Karpas-422 (cell line): ENCODE measurements around the gene ZNF534. TPM values are rescaled to one million over a fixed set of nuclear protein-coding genes. Genes with fewer than 3 reads are reported as not detected.

ENCODE experiments used
- DNase-seq: peaks from one replicate; pipeline ENCODE4 v3.0.0-alpha.2; 2015
- H2AFZ ChIP-seq: fragments of 200-600 bp; sonication (generic); 2 replicates; pipeline ENCODE4 v1.6.1; 2014; ENCODE audit warnings: antibody characterized with exemption, low read length, mixed read lengths
- H3K27ac ChIP-seq: fragments of 200-600 bp; sonication (generic); 2 replicates; pipeline ENCODE4 v1.5.1; 2014; ENCODE audit warnings: mild to moderate bottlenecking, low read length, moderate library complexity
- H3K27me3 ChIP-seq: fragments of 200-600 bp; sonication (generic); 2 replicates; pipeline ENCODE4 v1.6.1; 2014; ENCODE audit warnings: low read length, mixed read lengths
- H3K36me3 ChIP-seq: fragments of 200-600 bp; sonication (generic); 2 replicates; pipeline ENCODE4 v1.6.1; 2014; ENCODE audit warnings: low read length, mixed read lengths; ENCODE audit not compliant: insufficient read depth
- H3K4me1 ChIP-seq: fragments of 200-600 bp; sonication (generic); 2 replicates; pipeline ENCODE4 v1.6.1; 2014; ENCODE audit warnings: mild to moderate bottlenecking, low read length, mixed read lengths
- H3K4me2 ChIP-seq: fragments of 200-600 bp; sonication (generic); 2 replicates; pipeline ENCODE4 v1.6.1; 2014; ENCODE audit warnings: low read length, low read depth, mild to moderate bottlenecking; ENCODE audit not compliant: poor library complexity, severe bottlenecking
- H3K4me3 ChIP-seq: fragments of 200-600 bp; sonication (generic); 2 replicates; pipeline ENCODE4 v1.5.1; 2014; ENCODE audit warnings: mild to moderate bottlenecking, antibody characterized with exemption, low read length, mixed read lengths
- H3K79me2 ChIP-seq: fragments of 200-600 bp; sonication (generic); 2 replicates; pipeline ENCODE4 v1.6.1; 2014; ENCODE audit warnings: mild to moderate bottlenecking, low read length, mixed read lengths
- H3K9ac ChIP-seq: fragments of 200-600 bp; sonication (generic); 2 replicates; pipeline ENCODE4 v1.6.0; 2014; ENCODE audit warnings: low read length
- H3K9me2 ChIP-seq: fragments of 200-600 bp; sonication (generic), shearing (Covaris generic); replicated peaks from 2 replicates; pipeline ENCODE4 v1.6.0; 2014; ENCODE audit warnings: mild to moderate bottlenecking, low read length, moderate library complexity; ENCODE audit not compliant: insufficient read depth
- H3K9me3 ChIP-seq: fragments of 300-700, 200-600 bp; sonication (generic); 2 replicates; pipeline ENCODE4 v1.6.1; 2014; ENCODE audit warnings: low read length, mixed read lengths
- H4K20me1 ChIP-seq: fragments of 200-600 bp; sonication (generic); 2 replicates; pipeline ENCODE4 v1.6.1; 2014; ENCODE audit warnings: mild to moderate bottlenecking, antibody characterized with exemption, low read length, low read depth; ENCODE audit not compliant: insufficient read depth
- total RNA-seq: library from RNA; depleted of rRNA; stranded (reverse); fragments of >200 nt; shearing (Covaris generic); gene quantifications from 2 replicates; pipeline ENCODE4 v1.2.3, GENCODE V29; 2014; ENCODE audit warnings: low replicate concordance; rRNA removed

ZNF534 gene
- not detected in 2 replicates for total RNA-seq

- no peak within 1 kb of the TSS for H3K9ac ChIP-seq
- no peak for DNase-seq
- peaks cover 12% of the 10 kb centered on the region for H3K9me3 ChIP-seq
- H4K20me1 ChIP-seq, result no peaks in the 10 kb centered on the region
- H3K79me2 ChIP-seq, result no peaks in the 10 kb centered on the region
- H2AFZ ChIP-seq, result no peak within 1 kb of the TSS
- H3K4me2 ChIP-seq, result no peak within 1 kb of the TSS
- H3K36me3 ChIP-seq, result no peaks in the 10 kb centered on the region
- H3K9me2 ChIP-seq, result no peaks in the 10 kb centered on the region
- no peaks in the 10 kb centered on the region for H3K27me3 ChIP-seq
- no peaks in the 10 kb centered on the region for H3K4me1 ChIP-seq
- H3K4me3 ChIP-seq, result no peak within 1 kb of the TSS
- H3K27ac ChIP-seq, result no peak within 1 kb of the TSS
Observed at GRCh38 chr19:52428937-52429336, at the start of gene ZNF534. ZNF534 (plus strand) TSS chr19:52429148; CDS start chr19:52431475, 2,327 bp downstream.

- Histone ChIP-seq H3K27ac (no peak overlapping the region), H3K9me3 (peaks cover 5% of the 10 kb centered on the region; the same call in 1 of the 2 replicates), H3K4me2 (no peak overlapping the region), H3K79me2 (no peaks in the 10 kb centered on the region), H3K4me1 (no peaks in the 10 kb centered on the region), H3K36me3 (no peaks in the 10 kb centered on the region; the same call in 1 of the 2 replicates), H3K4me3 (no peak overlapping the region), H3K9ac (no peak overlapping the region), H3K27me3 (no peaks in the 10 kb centered on the region), H2AFZ (no peak overlapping the region), H4K20me1 (no peaks in the 10 kb centered on the region), H3K9me2 (no peaks in the 10 kb centered on the region)
- DNase-seq, result peak; percentile 64
Observed at GRCh38 chr19:52391135-52391534, 37.8 kb upstream of the ZNF534 start.

- H2AFZ ChIP-seq, result no peak within 1 kb of the TSS
- H3K9ac ChIP-seq, result no peak within 1 kb of the TSS
- no peak for DNase-seq
- H3K27me3 ChIP-seq, result no peaks in the 10 kb centered on the region
- no peaks in the 10 kb centered on the region for H3K9me2 ChIP-seq
- H3K27ac ChIP-seq, result no peak within 1 kb of the TSS
- H3K4me3 ChIP-seq, result no peak within 1 kb of the TSS
- 0 out of 2 replicates have a peak, but pooled peaks cover 3% of the 10 kb centered on the region for H3K4me1 ChIP-seq
- H3K4me2 ChIP-seq, result no peak within 1 kb of the TSS
- no peaks in the 10 kb centered on the region for H3K9me3 ChIP-seq
- H4K20me1 ChIP-seq, result no peaks in the 10 kb centered on the region
- no peaks in the 10 kb centered on the region for H3K36me3 ChIP-seq
- no peaks in the 10 kb centered on the region for H3K79me2 ChIP-seq
Observed at GRCh38 chr19:52397310-52398080, 31.5 kb upstream of the ZNF534 start, which contains the start of gene ZNF528. ZNF528 (plus strand) TSS chr19:52397849; CDS start chr19:52402014, 4,165 bp downstream.

- H3K36me3 ChIP-seq, result 0 out of 2 replicates have a peak, but pooled peaks cover 2% of the 10 kb centered on the region
- no peaks in the 10 kb centered on the region for H3K9me3 ChIP-seq
- H3K27me3 ChIP-seq, result no peaks in the 10 kb centered on the region
- no peaks in the 10 kb centered on the region for H3K79me2 ChIP-seq
- H3K4me1 ChIP-seq, result 0 out of 2 replicates have a peak, but pooled peaks cover 3% of the 10 kb centered on the region
- no peak overlapping the region for H3K27ac ChIP-seq
- no peak overlapping the region for H3K4me3 ChIP-seq
- H2AFZ ChIP-seq, result no peak overlapping the region
- no peaks in the 10 kb centered on the region for H3K9me2 ChIP-seq
- no peak overlapping the region for H3K9ac ChIP-seq
- DNase-seq, result no peak
- no peak overlapping the region for H3K4me2 ChIP-seq
- no peaks in the 10 kb centered on the region for H4K20me1 ChIP-seq
Observed at GRCh38 chr19:52398081-52398441, 30.9 kb upstream of the ZNF534 start.

- Histone ChIP-seq H3K27ac (no peak overlapping the region), H3K27me3 (no peaks in the 10 kb centered on the region), H3K9me3 (peaks cover 32% of the 10 kb centered on the region), H3K79me2 (no peaks in the 10 kb centered on the region), H3K4me3 (no peak overlapping the region), H2AFZ (no peak overlapping the region), H4K20me1 (no peaks in the 10 kb centered on the region), H3K9me2 (no peaks in the 10 kb centered on the region), H3K36me3 (peaks cover 23% of the 10 kb centered on the region), H3K4me1 (no peaks in the 10 kb centered on the region), H3K9ac (no peak overlapping the region), H3K4me2 (no peak overlapping the region)
- DNase-seq, result no peak
Observed at GRCh38 chr19:52410276-52410675, 18.7 kb upstream of the ZNF534 start.

- DNase-seq, result no peak
- no peaks in the 10 kb centered on the region for H3K9me2 ChIP-seq
- no peak overlapping the region for H3K9ac ChIP-seq
- H3K36me3 ChIP-seq, result peaks cover 3% of the 10 kb centered on the region; the same call in 1 of the 2 replicates
- peaks cover 43% of the 10 kb centered on the region for H3K9me3 ChIP-seq
- no peak overlapping the region for H3K27ac ChIP-seq
- H3K4me3 ChIP-seq, result no peak overlapping the region
- no peaks in the 10 kb centered on the region for H4K20me1 ChIP-seq
- no peaks in the 10 kb centered on the region for H3K79me2 ChIP-seq
- H3K4me2 ChIP-seq, result no peak overlapping the region
- no peaks in the 10 kb centered on the region for H3K27me3 ChIP-seq
- no peak overlapping the region for H2AFZ ChIP-seq
- no peaks in the 10 kb centered on the region for H3K4me1 ChIP-seq
Observed at GRCh38 chr19:52415711-52416110, 13.2 kb upstream of the ZNF534 start.

GRCh38 chr19:52442179-52442578 is 13.2 kb downstream of the ZNF534 start:
- peaks cover 24% of the 10 kb centered on the region for H3K9me3 ChIP-seq

GRCh38 chr19:52444506-52444905 is 15.6 kb downstream of the ZNF534 start:
- H3K4me1 ChIP-seq, result no peaks in the 10 kb centered on the region
- no peak overlapping the region for H3K27ac ChIP-seq
- H3K27me3 ChIP-seq, result peaks cover 7% of the 10 kb centered on the region; the same call in 1 of the 2 replicates
- no peak for DNase-seq
- no peaks in the 10 kb centered on the region for H3K36me3 ChIP-seq
- H3K9me2 ChIP-seq, result no peaks in the 10 kb centered on the region
- no peaks in the 10 kb centered on the region for H4K20me1 ChIP-seq
- no peak overlapping the region for H3K4me2 ChIP-seq
- peaks cover 31% of the 10 kb centered on the region for H3K9me3 ChIP-seq
- H2AFZ ChIP-seq, result no peak overlapping the region
- H3K79me2 ChIP-seq, result no peaks in the 10 kb centered on the region
- H3K4me3 ChIP-seq, result no peak overlapping the region
- no peak overlapping the region for H3K9ac ChIP-seq

More at GRCh38 chr19:52442179-52442578, 13.2 kb downstream of the ZNF534 start:
- Histone ChIP-seq H3K27ac (no peak overlapping the region), H3K4me1 (no peaks in the 10 kb centered on the region), H4K20me1 (no peaks in the 10 kb centered on the region), H3K79me2 (no peaks in the 10 kb centered on the region), H3K27me3 (peaks cover 6% of the 10 kb centered on the region; the same call in 1 of the 2 replicates), H3K4me2 (no peak overlapping the region), H3K9ac (no peak overlapping the region), H3K9me2 (no peaks in the 10 kb centered on the region), H3K4me3 (no peak overlapping the region), H3K36me3 (no peaks in the 10 kb centered on the region), H2AFZ (no peak overlapping the region)
- no peak for DNase-seq
